ENCODE results near the gene PCYT2.

The PCYT2 gene

GRCh38 chr17:81884520-81884919 lies 26.7 kb downstream of the PCYT2 start:
- no peaks in the 10 kb centered on the region for H4K20me1 ChIP-seq (ENCODE audit: insufficient read depth, low read length)
- H3K79me2 ChIP-seq (ENCODE audit: insufficient read depth, low read length): peaks cover under 1% of the 10 kb centered on the region
- H3K36me3 ChIP-seq (ENCODE audit: insufficient read depth, low read length): peaks cover 96% of the 10 kb centered on the region
- no peak overlapping the region for H2AFZ ChIP-seq (ENCODE audit: low read length)
- H3K4me3 ChIP-seq (ENCODE audit: low read depth, low read length, poor library complexity, severe bottlenecking): no peak overlapping the region
- no peak overlapping the region for H3K27ac ChIP-seq (ENCODE audit: low read depth, low read length, poor library complexity, severe bottlenecking)
- H3K9ac ChIP-seq (ENCODE audit: low read length): no peak overlapping the region
- H3F3A ChIP-seq (ENCODE audit: insufficient read depth, low read length): no peaks in the 10 kb centered on the region
- no peak overlapping the region for H3K4me2 ChIP-seq (ENCODE audit: low read length)
- no peaks in the 10 kb centered on the region for H3K4me1 ChIP-seq (ENCODE audit: insufficient read depth, low read length, severe bottlenecking)
- H3K27me3 ChIP-seq (ENCODE audit: insufficient read depth, low read length): no peaks in the 10 kb centered on the region
- no peak for TF ChIP-seq EZH2 (IDR thresholded peaks at IDR 0.05; ENCODE audit: borderline replicate concordance, low read length)
- no peak for TF ChIP-seq CTCF (IDR thresholded peaks at IDR 0.05; ENCODE audit: low read length)
- no peaks in the 10 kb centered on the region for H3K9me3 ChIP-seq (ENCODE audit: low read length)
- H3K9me2 ChIP-seq (ENCODE audit: low read depth, low read length): no peaks in the 10 kb centered on the region

- no peak overlapping the region for H3K9ac ChIP-seq (ENCODE audit: low read length)
- no peaks in the 10 kb centered on the region for H3K9me2 ChIP-seq (ENCODE audit: low read depth, low read length)
- H4K20me1 ChIP-seq (ENCODE audit: insufficient read depth, low read length): no peaks in the 10 kb centered on the region
- TF ChIP-seq EZH2 (IDR thresholded peaks at IDR 0.05; ENCODE audit: borderline replicate concordance, low read length) (no peak), CTCF (IDR thresholded peaks at IDR 0.05; ENCODE audit: low read length) (no peak)
- no peak overlapping the region for H3K4me3 ChIP-seq (ENCODE audit: low read depth, low read length, poor library complexity, severe bottlenecking)
- no peak overlapping the region for H3K4me2 ChIP-seq (ENCODE audit: low read length)
- H3K9me3 ChIP-seq (ENCODE audit: low read length): no peaks in the 10 kb centered on the region
- H3K4me1 ChIP-seq (ENCODE audit: insufficient read depth, low read length, severe bottlenecking): no peaks in the 10 kb centered on the region
- H3K79me2 ChIP-seq (ENCODE audit: insufficient read depth, low read length): no peaks in the 10 kb centered on the region
- H3K27me3 ChIP-seq (ENCODE audit: insufficient read depth, low read length): no peaks in the 10 kb centered on the region
- no peak overlapping the region for H3K27ac ChIP-seq (ENCODE audit: low read depth, low read length, poor library complexity, severe bottlenecking)
- H3F3A ChIP-seq (ENCODE audit: insufficient read depth, low read length): no peaks in the 10 kb centered on the region
- no peak overlapping the region for H2AFZ ChIP-seq (ENCODE audit: low read length)
- peaks cover 63% of the 10 kb centered on the region for H3K36me3 ChIP-seq (ENCODE audit: insufficient read depth, low read length)
Observed at GRCh38 chr17:81879121-81879520, 32.1 kb downstream of the PCYT2 start.

- Histone ChIP-seq H3K79me2 (ENCODE audit: insufficient read depth, low read length) (no peaks in the 10 kb centered on the region), H3K9me2 (ENCODE audit: low read depth, low read length) (no peaks in the 10 kb centered on the region), H3F3A (ENCODE audit: insufficient read depth, low read length) (no peaks in the 10 kb centered on the region), H4K20me1 (ENCODE audit: insufficient read depth, low read length) (no peaks in the 10 kb centered on the region), H3K4me1 (ENCODE audit: insufficient read depth, low read length, severe bottlenecking) (peaks cover 6% of the 10 kb centered on the region), H3K36me3 (ENCODE audit: insufficient read depth, low read length) (peaks cover 56% of the 10 kb centered on the region), H3K4me3 (ENCODE audit: low read depth, low read length, poor library complexity, severe bottlenecking) (no peak overlapping the region), H2AFZ (ENCODE audit: low read length) (no peak overlapping the region), H3K9me3 (ENCODE audit: low read length) (no peaks in the 10 kb centered on the region), H3K27me3 (ENCODE audit: insufficient read depth, low read length) (no peaks in the 10 kb centered on the region), H3K9ac (ENCODE audit: low read length) (no peak overlapping the region), H3K4me2 (ENCODE audit: low read length) (no peak overlapping the region), H3K27ac (ENCODE audit: low read depth, low read length, poor library complexity, severe bottlenecking) (no peak overlapping the region)
- TF ChIP-seq CTCF (IDR thresholded peaks at IDR 0.05; ENCODE audit: low read length): no peak
- no peak for TF ChIP-seq EZH2 (IDR thresholded peaks at IDR 0.05; ENCODE audit: borderline replicate concordance, low read length)
Observed at GRCh38 chr17:81878294-81878693, 32.9 kb downstream of the PCYT2 start.

Measured in OCI-LY1 (cell line).